Measurements from ENCODE around the gene ARHGAP6.

GRCh38 chrX:11272863-11273262, 392.9 kb downstream of the ARHGAP6 start:
- no peak for TF ChIP-seq CTCF (IDR thresholded peaks at IDR 0.05; ENCODE audit: extremely low read depth in 1 of 2, insufficient read depth in 1 of 2, low read depth in 1 of 2, low read length in 2 of 2)
- no peak for TF ChIP-seq POLR2A (IDR thresholded peaks at IDR 0.05; ENCODE audit: low read depth, low read length)
